Stimulated activated CD4-positive, alpha-beta T cell treated with anti-CD3 and anti-CD28 coated beads, Interleukin-4, amount 100 ng/mL, for 24 hours (primary cell): ENCODE results near the gene C22orf39.

Source experiments
- DNase-seq: peaks from one replicate; pipeline ENCODE4 v3.0.0-alpha.2; 2020

C22orf39 gene

GRCh38 chr22:19476023-19476422 lies 28.5 kb upstream of the C22orf39 start:
- DNase-seq, result no peak

- no peak for DNase-seq
Measured at GRCh38 chr22:19473578-19473977, 26.1 kb upstream of the C22orf39 start.

- DNase-seq, result no peak
Measured at GRCh38 chr22:19472233-19472632, 24.7 kb upstream of the C22orf39 start.

GRCh38 chr22:19471572-19471971 lies 24.1 kb upstream of the C22orf39 start:
- DNase-seq, result no peak

GRCh38 chr22:19470010-19470409 lies 22.5 kb upstream of the C22orf39 start:
- DNase-seq, result no peak

- DNase-seq, result no peak
Measured at GRCh38 chr22:19469421-19469820, 21.9 kb upstream of the C22orf39 start.

GRCh38 chr22:19467912-19468311 lies 20.4 kb upstream of the C22orf39 start:
- no peak for DNase-seq

- no peak for DNase-seq
Measured at GRCh38 chr22:19466848-19467752, 19.6 kb upstream of the C22orf39 start.

GRCh38 chr22:19466126-19466716 lies 18.7 kb upstream of the C22orf39 start:
- DNase-seq, result no peak

GRCh38 chr22:19464975-19465374 lies 17.5 kb upstream of the C22orf39 start:
- no peak for DNase-seq

GRCh38 chr22:19464546-19464945 lies 17.0 kb upstream of the C22orf39 start:
- no peak for DNase-seq

GRCh38 chr22:19463491-19464469 lies 16.3 kb upstream of the C22orf39 start:
- no peak for DNase-seq

- no peak for DNase-seq
Measured at GRCh38 chr22:19463008-19463407, 15.5 kb upstream of the C22orf39 start.

GRCh38 chr22:19461506-19461905 lies 14.0 kb upstream of the C22orf39 start:
- no peak for DNase-seq

GRCh38 chr22:19460036-19460435 lies 12.5 kb upstream of the C22orf39 start:
- no peak for DNase-seq

- DNase-seq, result no peak
Measured at GRCh38 chr22:19457828-19458428, 10.4 kb upstream of the C22orf39 start.

- no peak for DNase-seq
Measured at GRCh38 chr22:19456541-19456940, 9.0 kb upstream of the C22orf39 start.

- DNase-seq, result no peak
Measured at GRCh38 chr22:19455585-19456370, 8.3 kb upstream of the C22orf39 start.

GRCh38 chr22:19455033-19455432 lies 7.5 kb upstream of the C22orf39 start:
- DNase-seq, result no peak

GRCh38 chr22:19454156-19454555 lies 6.6 kb upstream of the C22orf39 start:
- no peak for DNase-seq

GRCh38 chr22:19453718-19454117 lies 6.2 kb upstream of the C22orf39 start:
- DNase-seq, result no peak

- DNase-seq, result no peak
Measured at GRCh38 chr22:19451570-19451969, 4.1 kb upstream of the C22orf39 start.
